Measurements from ENCODE around the gene MPL. TPM values are rescaled to one million over a fixed set of nuclear protein-coding genes. Genes with fewer than 3 reads are reported as not detected.
A peak's percentile ranks its signal among the peaks of the same experiment; 100 is the strongest.
"Not testable (repeated sequence)": the region's sequence is repeated elsewhere in the genome, so short reads cannot be mapped to it uniquely, and the experiment has no call there.

MPL gene
- total RNA-seq, 1 donor: not detected

- H3K4me3 ChIP-seq (ENCODE audit: low read depth, low read length): peak overlapping the region; percentile 86
- DNase-seq (ENCODE audit: low read depth): no peak
- TF ChIP-seq CTCF (IDR thresholded peaks at IDR 0.05; ENCODE audit: insufficient read depth, low read length): no peak
These were observed 28.6 kb downstream of the MPL start for GRCh38 chr1:43366179-43366578.

- DNase-seq (ENCODE audit: low read depth): no peak
- TF ChIP-seq CTCF (IDR thresholded peaks at IDR 0.05; ENCODE audit: insufficient read depth, low read length): no peak
- H3K4me3 ChIP-seq (ENCODE audit: low read depth, low read length): peak overlapping the region; percentile 86
These were observed 29.0 kb downstream of the MPL start for GRCh38 chr1:43366601-43367025.

GRCh38 chr1:43367026-43367903, 29.6 kb downstream of the MPL start:
- TF ChIP-seq CTCF (IDR thresholded peaks at IDR 0.05; ENCODE audit: insufficient read depth, low read length): peak; percentile 1
- no peak for DNase-seq (ENCODE audit: low read depth)
- H3K4me3 ChIP-seq (ENCODE audit: low read depth, low read length): peak overlapping the region; percentile 86

GRCh38 chr1:43367904-43368645, 30.5 kb downstream of the MPL start, which contains the start of gene ELOVL1:
Gene ELOVL1, minus strand, starts transcription at chr1:43368011. Its CDS starts 2,402 bp downstream, at chr1:43365609.
- peak; percentile 34 for TF ChIP-seq CTCF (IDR thresholded peaks at IDR 0.05; ENCODE audit: insufficient read depth, low read length)
- DNase-seq (ENCODE audit: low read depth): peak; percentile 75
- H3K4me3 ChIP-seq (ENCODE audit: low read depth, low read length): peak within 1 kb of the TSS; percentile 86

- no peak for DNase-seq (ENCODE audit: low read depth)
These were observed 31.0 kb downstream of the MPL start for GRCh38 chr1:43368646-43369020.

GRCh38 chr1:43369779-43370178, 32.2 kb downstream of the MPL start:
- not testable (repeated sequence) for DNase-seq (ENCODE audit: low read depth); H3K4me3 ChIP-seq (ENCODE audit: low read depth, low read length)

More at GRCh38 chr1:43368646-43369020, 31.0 kb downstream of the MPL start:
- peak overlapping the region; percentile 72 for H3K4me3 ChIP-seq (ENCODE audit: low read depth, low read length)
- TF ChIP-seq CTCF (IDR thresholded peaks at IDR 0.05; ENCODE audit: insufficient read depth, low read length): no peak

- no peak for DNase-seq (ENCODE audit: low read depth)
These were observed 32.9 kb downstream of the MPL start for GRCh38 chr1:43370564-43370963.

More at GRCh38 chr1:43370564-43370963, 32.9 kb downstream of the MPL start:
- no peak for TF ChIP-seq CTCF (IDR thresholded peaks at IDR 0.05; ENCODE audit: insufficient read depth, low read length)
- no peak overlapping the region for H3K4me3 ChIP-seq (ENCODE audit: low read depth, low read length)
